Forelimb muscle (tissue), 1 donor: ENCODE measurements around the gene CADM3. TPM values are rescaled to one million over a fixed set of nuclear protein-coding genes. Genes with fewer than 3 reads are reported as not detected.

ENCODE experiments used
- DNase-seq: peaks from one replicate; pipeline ENCODE4 v3.0.0-alpha.2; 2013; ENCODE audit warnings: low read depth
- polyA plus RNA-seq: library from polyadenylated mRNA; unstranded; fragments of 120-200 nt; gene quantifications from one replicate; pipeline ENCODE4 v1.2.1, GENCODE V29; 2013; ENCODE audit not compliant: insufficient read length

CADM3 gene
- polyA plus RNA-seq, 1 donor: 0.47 TPM

DNA sequence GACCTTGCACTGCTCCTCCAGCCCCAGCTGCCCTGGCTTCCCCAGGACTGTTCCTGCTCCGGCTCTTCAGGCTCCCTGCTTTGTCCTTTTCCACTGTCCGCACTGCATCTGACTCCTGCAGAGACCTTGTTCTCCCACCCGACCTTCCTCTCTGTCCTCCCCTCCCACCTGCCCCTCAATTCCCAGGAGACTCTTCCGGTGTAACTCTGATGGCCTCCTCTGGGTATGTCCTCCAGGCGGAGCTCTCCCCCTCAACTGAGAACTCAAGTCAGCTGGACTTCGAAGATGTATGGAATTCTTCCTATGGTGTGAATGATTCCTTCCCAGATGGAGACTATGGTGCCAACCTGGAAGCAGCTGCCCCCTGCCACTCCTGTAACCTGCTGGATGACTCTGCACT is 33.8 kb downstream of the CADM3 start:
- no peak for DNase-seq

DNA sequence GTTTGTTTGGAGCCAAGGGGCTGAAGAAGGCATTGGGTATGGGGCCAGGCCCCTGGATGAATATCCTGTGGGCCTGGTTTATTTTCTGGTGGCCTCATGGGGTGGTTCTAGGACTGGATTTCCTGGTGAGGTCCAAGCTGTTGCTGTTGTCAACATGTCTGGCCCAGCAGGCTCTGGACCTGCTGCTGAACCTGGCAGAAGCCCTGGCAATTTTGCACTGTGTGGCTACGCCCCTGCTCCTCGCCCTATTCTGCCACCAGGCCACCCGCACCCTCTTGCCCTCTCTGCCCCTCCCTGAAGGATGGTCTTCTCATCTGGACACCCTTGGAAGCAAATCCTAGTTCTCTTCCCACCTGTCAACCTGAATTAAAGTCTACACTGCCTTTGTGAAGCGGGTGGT is 34.7 kb downstream of the CADM3 start:
- DNase-seq: no peak

DNA sequence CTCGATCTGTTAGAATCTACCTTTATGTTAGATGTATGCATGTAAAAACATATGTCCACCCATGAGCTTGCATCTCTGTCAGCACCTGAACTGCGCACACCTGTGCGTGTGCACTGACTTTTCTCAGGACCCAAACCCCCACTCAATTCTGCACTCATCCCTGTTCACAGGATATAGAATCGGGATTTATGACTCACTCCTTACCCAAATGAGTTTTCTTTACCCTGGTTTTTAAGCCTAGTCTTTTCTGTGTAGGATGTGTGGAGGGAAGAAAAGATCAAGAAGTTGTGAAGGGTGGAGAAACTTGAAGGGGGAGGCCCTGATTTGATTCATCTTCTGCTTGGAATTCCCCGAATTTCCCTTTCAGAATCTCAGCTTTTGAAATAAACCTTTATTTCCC is 35.7 kb downstream of the CADM3 start:
- no peak for DNase-seq

DNA sequence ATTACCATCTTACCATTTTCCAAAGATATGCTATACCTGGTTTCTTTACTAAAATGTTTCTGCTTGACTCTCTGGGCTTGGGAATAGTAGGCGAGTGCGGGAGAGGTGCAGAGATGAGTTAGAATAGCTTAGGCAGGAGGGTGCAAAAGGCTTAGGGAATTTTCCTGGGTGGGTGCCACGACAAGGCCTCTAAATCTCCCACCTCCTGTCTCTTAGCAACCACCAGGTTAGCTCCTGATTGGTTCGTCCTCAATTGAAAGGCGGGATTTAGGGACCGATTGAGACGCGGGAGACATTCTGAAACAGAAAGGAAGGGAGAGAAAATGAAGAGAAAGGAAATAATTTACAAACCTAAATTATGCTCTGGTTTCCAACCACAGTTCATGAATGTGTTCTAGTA is 36.4 kb downstream of the CADM3 start:
- DNase-seq: no peak

DNA sequence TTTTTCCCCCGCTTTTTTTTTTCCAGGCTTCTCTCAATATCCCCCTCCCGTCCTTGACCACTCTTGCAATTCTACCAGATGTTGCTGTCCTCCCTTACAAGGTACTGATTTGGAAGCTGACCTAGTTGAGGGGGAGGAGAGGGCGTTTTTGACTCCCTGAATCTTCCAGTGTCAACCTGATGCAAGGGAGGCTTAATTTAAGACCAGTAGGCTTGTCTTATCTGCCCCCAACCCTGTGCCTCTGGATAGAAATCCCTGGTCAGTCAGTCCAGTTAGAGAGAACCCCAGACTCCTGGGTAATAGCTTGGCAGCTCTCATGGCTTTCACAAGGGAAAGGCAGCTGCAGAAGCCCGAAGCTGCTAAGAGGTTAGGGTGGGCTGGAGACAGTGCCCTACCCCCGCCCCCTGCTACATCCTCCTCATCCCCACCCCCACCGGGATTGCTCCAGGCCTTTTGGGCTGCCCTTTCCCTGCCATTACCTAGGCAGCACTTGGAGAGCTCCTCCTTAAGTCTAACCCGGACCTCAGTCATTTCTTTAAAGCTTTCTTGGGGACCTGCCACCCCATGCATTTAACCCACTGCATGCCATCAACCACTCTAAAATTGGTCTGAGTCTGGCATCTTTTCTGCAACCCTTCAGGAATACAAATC is 36.9 kb downstream of the CADM3 start:
- DNase-seq: no peak

DNA sequence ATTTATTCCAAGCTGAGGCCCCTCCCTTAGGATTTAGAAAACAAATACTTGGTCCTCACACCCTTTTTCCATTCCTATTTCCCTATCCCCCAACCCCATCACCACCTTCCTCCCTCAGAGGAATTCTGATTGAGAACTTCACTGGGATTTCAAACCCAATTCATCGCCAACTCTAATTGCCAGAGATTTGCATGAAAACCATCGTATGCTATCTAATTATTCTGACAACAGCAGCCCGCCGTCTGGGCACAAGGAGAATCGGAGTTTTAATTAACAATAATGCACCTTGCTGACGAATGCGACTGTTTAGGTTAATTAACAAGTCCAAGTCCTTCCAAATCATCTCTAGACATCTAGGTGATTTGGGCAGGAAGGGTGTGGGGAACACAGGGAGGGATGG is 37.6 kb downstream of the CADM3 start:
- no peak for DNase-seq

DNA sequence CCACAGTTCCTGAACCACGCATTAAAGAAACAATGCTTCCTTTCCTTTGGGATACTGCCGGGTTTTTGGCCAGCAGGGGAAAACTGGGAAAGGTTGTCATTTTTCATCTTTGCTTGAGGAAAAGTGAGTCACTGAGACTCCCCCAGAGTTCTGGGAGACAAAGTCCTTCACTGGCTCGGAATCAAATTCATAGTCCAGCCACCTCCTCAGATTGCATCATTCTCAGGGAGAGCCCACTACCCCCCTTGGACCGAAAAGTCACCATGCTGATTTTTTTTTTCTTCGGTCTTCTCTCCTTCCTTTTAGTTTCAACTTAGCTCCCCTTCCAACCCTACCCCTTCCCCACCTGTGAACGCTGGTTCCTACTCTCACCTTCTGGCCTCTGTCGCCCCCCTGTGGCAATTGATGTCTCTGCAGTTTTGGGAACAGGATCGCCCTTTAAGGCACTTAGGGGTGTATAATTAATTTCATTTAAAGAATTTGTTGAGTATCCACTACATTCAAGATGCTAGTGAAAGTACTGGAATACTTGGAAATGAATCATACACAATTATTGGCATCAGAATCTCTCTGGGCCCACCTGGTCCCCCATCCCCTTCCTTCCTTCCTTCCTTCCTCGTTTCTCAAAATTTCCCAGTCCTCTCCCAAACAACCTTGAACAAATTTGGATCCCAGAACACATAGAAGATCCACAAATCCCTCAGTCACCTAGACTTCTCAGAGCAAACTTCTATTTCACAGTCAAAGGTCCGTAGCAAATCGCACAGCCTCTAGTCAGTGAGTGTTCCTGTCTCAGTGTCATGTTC is 40.1 kb downstream of the CADM3 start:
- no peak for DNase-seq

DNA sequence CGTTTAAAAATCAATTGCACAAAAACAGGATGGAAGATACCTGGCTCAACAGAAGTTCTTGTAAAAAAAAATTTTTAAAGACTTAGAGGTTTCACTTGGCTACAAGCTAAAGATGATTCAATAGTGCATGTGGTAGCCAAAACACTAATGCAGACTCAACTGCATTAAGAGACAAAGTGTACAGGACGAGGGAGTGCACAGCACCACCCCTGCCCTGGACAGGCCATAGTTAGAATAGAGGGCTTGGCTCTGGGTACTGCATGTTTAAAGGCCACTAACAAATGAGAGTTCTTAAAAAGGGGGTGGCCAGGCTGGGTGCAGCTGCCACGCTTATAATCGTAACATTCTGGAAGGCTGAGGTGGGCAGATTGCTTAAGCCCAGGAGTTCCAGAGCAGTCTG is 41.2 kb downstream of the CADM3 start:
- no peak for DNase-seq

DNA sequence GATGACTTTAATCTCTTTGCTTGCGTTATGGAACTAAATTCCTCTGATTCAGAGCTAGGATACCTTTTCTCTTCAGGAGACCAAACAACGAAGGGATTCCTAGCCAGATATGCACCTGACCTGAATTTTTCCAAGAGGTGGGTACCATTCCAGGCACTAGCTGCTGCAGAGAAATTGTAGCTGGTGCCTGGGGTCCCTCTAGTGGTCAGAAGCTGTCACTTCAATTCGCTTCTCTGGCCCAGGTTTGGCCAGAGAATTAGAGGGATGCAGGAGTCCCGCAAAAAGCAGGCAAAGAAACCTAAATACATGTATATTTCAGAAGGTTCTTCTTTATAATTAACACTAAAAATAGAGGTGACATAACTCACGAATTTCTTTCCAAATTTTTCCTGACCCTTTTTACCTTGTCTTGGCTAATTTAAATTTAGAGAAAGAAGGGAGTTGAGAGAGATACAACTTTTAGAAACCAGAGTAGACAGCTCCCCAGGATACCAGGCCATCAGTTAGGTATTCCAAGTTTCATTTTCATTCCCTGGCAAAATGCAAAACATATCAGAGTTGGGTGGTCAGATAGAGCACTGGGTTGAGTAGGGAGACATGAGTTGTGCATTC is 42.8 kb downstream of the CADM3 start:
- DNase-seq: peak; percentile 1

DNA sequence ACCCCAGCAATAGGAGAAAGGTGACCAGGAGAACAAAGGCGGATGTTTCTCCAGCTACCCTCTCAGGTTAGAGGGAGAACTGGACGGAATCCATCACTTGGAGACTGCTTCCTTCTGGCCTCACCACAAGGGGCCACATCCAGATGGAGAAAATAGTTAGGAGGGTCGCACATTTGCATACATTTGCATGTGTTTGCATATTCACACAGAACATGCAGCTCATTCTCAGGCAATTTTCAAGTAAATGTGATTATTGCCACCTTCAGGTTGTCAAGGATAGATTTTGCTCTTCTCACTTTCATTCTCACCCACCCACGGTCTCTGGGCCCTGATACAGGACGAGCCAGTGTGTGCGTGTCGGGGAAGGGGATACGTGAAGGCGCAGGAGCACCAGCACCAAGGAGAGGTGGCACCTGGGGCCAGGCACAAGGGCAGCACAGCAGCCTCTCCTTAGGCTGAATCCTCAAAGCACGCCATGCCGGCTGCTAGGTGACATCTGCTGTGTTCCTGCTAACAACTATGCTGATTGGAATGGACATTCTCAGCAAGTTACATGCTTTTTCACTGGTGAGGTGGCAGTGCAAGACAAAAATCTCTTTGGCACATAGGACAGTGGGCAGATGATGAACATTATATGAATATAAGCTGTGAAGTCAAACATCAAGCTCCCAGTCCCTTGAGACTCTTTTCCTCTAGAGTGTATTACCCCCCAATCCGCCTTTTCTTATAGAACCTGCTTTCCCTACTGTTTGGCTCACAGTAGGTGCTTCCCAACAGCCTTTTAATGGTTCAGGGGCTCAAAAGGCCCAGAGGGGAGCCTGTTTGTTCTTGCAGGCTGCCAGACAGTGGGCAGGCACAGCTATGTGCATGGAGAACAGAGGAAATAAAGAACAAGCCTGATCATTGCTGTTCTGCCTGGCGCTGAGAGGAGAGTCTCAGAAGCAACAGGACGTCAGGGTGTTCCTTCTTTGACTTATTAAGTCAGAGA is 47.5 kb downstream of the CADM3 start:
- no peak for DNase-seq

DNA sequence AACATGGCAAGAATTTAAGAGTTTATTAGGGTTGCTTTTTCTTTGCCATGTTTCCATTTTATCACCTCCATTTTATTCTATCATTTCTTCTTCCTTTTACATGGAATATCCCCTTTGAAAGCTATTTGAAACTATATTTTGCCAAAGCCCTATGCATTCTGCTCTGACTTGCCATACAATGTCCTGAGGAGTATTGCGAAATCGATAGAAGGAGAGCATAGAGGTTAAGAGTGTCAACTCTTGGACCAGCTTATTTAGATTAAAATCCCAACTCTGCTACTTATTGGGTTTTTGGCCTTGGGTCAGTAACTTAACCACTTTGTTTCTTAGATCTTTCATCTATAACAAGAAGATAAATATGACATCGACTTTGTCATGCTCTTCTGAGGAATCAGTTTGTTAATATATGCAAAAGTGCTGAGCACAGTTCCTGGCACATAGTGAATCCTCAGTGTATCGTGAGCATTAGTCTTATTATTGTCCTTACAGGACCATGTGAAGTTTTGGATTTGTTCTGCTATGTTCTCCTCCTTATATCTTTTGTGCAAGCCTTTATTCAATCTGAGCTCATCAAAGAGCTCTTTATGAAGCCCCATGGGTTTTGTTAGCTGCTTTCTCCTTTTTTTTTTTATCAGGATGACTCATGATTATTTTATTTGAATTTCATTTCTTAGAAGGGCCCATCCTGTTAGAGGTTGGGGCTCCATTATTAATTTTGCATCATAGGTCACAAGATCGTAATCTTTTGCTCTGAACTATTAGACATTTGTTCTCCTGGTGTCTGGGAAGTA is 50.9 kb downstream of the CADM3 start:
- DNase-seq: no peak

DNA sequence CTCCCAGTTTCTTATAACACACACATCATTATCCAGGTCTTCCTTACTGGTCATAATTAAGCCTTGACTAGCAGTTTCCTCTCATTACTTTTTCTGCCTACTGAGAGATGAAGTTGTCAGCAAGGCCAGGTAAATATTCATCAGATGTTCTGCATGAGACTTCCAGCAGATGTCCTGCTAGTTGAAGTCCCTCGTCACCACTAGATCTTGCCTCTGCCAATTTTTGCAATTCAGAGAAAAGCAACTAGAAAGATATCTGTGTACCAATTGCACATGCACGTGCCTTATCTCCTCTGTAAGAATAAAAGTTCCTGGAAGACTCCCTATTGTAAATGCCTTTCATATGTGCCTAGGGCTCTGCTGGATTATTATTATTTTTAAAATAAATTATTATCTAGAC is 51.6 kb downstream of the CADM3 start:
- no peak for DNase-seq

DNA sequence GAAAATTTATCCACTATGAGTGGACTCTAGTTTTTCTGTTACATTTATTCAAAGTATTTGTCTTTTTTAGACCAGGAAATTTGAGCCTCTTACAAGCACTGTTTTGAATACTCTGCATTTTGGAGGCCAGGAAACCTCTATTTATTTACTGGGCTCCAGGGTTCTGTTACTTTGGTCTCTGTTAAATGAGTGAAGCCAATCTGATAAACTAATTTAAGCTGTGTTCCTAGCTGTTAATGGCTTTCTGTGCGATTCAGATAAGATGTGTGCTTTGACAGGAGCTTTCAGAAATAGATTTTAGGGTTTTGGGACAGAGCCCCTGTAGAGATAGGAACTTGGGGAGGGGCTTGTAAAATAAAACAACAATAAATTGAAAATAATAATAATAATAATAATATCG is 57.1 kb downstream of the CADM3 start:
- no peak for DNase-seq

DNA sequence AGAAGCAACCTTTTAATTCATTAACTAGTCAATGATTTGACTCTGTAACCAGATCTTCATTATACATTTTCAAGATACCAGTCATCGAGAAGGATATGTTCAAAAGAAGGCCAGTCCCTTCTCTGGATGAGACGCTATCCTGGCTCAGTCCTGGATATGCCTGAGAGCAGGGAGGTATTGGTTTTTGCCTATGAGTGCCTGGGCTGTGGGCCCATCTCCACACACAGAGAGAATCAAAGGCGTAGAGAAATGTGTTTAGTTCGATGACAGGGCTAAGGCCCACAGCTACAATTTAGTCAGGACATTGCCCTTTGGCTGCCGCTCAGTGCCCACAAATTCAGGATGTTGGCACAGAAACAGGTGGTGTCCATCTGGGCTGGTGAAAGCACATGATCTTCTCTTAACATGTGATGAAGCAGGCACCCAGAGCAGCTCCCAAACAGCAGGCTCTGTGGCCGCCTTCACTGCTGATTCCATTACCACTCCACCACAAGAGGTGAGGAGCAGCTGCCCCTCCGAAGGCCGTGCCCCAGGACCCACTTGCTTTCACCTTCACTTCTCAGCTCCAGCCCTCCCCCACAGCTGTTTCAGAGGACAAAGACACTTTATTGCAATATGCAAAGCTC is 58.0 kb downstream of the CADM3 start:
- no peak for DNase-seq

DNA sequence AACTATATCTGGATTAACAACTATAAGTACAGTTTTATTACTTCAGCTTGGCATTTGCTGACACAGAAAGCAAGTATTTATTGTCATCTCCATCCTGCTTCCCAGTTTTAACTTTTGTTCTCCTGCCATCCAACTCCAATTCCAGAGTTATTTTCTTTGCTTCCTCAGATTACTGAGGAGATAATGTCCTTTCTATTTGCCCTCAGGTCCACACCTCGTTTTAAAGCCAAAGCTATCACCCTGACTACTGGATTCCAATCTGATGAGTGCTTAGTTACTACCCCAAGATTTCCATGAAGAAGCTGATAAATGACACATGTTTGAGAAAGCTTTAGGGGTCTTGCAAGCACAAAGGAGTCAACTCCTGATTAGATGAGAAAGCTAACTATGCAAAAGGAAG is 58.5 kb downstream of the CADM3 start:
- DNase-seq: no peak

DNA sequence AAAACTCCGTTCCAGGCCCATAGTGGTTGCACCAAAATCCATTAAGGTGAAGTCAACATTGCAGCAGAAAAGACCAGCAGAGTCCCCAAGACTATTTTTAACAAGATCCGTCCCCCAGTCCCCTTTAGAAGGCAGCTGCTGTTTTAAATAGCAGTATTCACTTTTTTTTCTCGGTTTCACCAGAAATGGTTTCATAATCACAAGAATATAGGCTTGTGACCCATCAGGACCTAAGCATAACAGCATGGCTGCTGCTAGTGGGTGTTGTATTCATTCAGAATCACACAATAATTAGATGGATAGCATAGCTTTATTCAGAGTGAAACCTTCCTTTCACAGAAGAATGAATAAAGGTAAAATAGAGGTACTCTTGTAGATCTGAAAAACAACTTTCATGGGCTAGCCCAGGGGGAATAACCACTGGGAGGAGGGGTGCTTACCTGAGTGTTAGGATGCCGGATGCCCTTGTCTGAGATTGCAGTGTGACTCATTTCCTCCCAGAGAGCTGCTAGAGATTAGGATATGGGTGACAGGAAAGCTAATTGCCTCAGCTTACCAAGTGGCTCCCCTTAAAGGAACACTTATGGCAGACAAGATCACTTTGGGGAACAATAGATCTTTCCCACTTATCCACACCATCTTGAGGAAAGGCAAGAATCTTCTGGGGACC is 68.3 kb downstream of the CADM3 start:
- no peak for DNase-seq

DNA sequence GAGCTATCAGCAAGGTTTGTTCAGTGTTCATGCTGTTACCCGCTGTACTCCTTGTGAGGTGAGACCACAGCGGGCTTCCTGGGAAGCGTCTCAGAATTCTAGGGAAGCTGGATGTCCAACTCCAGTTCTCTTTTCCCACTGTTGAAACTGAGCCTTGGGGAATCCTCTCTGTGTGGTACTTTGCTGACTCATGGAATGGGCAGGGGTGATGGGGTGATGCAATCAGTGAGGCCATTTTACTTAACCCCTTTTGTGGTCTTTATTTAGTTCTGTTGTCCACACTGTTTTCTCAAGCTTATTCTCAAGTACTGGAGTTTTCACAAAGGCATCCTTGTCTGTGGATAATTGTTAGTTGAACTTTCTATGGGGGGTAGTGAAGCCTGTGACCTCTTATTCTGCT is 75.9 kb downstream of the CADM3 start:
- no peak for DNase-seq

DNA sequence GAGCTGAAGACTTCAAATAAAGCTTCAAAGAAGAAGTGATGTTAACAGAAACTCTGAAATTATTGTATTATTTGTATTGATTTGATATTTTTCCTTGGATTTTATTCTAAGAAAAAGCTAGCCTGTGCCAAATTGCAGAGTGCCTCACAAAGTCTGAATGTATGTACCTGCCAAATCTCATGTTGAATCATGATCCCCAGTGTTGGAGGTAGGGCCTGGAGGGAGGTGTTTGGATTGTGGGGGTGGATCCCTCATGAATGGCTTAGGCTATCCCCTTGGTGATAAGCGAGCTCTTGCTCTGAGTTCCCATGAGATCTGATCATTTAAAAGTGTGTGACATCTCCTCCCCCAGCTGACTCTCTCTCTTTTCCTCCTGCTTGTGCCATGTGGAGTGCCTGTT is 76.9 kb downstream of the CADM3 start:
- DNase-seq: no peak

DNA sequence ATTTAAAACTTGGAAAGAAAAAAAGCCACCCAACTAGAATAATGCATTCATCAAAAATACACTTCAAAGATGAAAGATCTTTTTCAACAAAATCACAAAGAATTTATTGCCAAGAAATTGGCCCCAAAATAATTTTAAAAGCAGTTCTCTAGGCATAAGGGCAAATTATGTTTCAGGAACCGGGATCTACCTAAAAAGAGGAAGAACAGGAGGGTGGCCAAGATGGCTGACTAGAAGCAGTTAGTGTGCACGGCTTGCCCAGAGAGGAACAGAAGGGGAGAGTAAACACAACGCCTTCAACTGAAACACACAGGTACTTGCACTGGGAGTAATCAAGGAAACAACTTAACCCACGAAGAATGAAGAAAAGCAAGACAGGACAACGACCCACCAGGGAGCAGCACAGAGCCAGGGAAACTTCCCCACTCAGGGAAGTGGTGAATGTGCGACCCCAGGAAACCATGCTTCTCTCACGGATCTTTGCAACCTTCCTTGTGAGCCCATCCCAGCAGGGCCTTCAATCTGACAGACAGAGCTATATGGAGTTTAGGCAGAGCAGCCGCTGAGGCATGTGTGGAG is 79.3 kb downstream of the CADM3 start:
- DNase-seq: no peak
